GM21390 (cell line): ENCODE measurements around the gene MEIOB.
"Not testable (repeated sequence)": the region's sequence is repeated elsewhere in the genome, so short reads cannot be mapped to it uniquely, and the experiment has no call there.

Experiments
- ATAC-seq: cut with Tn5 transposase; IDR thresholded peaks from one replicate; pipeline ENCODE4 v1.9.1; 2021; ENCODE audit not compliant: unreplicated experiment

The MEIOB gene

DNA sequence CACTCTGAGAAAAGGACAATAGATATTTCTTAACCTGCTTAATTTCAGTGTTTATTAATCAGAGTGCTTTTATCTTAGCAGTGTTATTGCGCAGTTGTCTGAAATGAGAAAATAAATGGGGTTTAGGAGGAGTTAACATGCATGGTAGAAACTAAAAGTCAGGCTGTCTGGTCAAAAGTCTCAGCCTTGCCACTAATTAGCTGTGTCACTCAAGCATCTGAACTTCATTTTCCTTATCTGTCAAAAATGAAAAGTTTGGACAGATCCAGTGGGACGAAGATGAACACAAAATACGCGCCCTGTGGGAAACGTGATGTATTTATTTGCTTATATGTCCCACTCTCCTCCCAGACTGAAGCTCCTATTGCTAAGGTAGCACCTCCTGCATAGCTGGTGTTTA lies 6.3 kb upstream of the MEIOB start:
- ATAC-seq: no peak

DNA sequence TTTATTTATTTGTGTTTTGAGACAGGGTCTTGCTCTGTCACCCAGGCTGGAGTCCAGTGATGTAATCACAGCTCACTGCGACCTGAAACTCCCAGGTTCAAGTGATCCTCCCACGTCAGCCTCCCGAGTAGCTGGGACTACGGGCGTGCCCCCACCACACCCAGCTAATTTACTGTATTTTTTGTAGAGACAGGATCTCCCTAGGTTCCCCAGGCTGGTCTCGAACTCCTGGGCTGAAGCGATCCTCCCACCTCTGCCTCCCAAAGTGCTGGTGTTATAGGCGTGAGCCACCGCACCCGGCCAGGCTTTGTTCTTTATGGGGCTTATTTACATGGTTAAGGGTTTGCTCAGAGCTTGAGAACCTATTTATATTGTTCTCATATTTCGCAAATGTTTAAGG lies 5.8 kb upstream of the MEIOB start:
- ATAC-seq: no peak

DNA sequence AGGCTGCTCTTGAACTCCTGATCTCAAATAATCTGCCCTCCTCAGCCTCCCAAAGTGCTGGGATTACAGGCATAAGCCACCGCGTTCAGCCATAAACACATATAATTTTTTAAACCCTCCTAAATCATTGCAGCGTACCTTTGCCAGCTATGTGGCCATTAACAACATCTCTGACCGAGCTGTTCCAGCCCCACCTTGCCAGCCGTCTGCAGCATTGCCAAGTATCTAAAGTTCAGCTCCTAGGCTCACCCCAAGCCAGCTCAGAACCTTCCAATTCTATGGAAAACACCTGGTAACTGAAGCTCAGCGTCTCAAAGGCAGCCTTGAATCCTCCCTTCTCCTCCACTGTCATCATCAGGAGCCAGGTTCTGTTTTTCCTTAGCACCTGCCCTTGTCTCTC lies 5.1 kb upstream of the MEIOB start:
- ATAC-seq: no peak

DNA sequence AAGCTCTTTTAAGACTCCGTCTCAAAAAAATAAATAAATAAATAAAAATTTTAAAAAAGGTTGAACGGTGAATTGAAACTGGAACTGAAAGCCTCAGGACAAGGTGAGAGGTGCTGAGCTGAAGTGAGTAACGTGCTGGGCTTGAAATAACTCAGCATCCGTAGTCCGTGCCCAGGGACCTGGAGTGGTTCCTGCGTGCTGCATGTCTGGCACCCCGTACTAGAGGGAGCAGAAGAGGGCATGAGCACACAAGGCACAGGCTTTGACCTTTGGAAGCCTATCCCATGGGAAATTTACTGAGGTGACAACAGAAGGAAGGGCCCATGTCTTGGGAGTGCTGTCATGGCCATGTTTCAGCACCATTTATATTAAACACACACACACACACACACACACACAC lies 4.5 kb upstream of the MEIOB start:
- ATAC-seq: no peak

DNA sequence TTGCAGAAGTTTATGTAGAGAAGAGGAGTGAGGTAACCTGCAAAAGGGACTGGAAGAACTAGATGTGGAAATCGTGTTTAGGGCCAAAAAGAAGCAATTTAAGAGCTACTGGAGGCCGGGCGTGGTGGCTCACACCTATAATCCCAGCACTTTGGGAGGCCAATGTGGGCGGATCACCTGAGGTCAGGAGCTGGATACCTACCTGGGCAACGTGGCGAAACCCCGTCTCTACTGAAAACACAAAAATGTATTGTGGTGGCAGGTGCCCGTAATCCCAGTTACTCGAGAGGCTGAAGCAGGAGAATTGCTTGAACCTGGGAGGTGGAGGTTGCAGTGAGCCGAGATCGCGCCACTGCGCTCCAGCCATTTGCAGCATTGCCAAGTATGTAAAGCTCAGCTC lies 4.1 kb upstream of the MEIOB start:
- ATAC-seq: not testable (repeated sequence)

DNA sequence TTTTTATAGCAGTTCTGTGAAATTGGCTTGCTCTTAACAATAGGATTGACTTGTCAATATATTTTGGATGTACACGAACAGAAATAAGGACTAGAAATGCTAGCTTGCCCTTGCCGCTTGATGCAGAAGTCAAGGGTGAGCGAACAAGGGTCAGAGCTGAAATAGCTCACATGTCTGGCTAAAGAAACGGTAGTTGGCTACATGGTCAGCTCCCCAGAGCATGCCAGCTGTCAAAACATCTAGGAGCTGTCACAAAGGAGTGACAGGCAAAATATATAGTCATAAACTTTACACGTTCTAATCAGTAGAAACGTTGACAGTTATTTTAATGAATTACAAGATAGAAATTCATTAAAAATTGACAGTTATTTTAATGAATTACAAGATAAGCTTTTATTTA lies 2.9 kb upstream of the MEIOB start:
- no peak for ATAC-seq

DNA sequence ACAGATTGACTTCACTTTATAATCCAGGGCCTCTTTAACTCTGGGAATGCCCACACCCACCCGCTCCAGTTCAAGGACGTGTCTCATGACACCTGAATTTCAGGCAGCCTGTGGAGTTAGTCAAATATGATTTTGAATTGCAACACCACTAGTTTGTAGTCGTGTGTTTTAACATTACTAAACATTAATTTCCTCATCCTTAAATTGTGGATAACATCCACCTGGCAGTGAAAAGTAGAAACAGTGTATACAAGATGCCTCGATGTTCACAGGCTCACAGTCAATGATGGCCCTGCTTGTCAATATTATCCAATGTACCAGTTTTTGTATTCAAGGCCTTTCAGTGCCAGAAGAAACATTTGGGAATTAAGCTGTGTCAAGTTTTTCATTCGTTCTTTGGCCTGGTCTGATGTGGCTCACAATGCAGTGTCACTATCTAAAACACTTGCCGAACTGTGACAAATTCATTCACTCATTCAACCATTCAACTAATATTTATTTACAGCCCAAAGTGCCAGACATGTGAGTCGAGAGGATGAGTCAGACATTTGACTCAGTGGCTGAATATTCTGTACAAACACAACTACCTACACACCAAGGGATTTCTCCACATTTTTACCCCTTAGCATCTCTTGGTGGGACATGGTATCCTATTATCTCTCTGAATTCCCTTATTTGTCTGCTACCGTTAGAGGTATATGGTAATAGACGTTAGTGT lies 1.4 kb downstream of the MEIOB start:
- no peak for ATAC-seq

DNA sequence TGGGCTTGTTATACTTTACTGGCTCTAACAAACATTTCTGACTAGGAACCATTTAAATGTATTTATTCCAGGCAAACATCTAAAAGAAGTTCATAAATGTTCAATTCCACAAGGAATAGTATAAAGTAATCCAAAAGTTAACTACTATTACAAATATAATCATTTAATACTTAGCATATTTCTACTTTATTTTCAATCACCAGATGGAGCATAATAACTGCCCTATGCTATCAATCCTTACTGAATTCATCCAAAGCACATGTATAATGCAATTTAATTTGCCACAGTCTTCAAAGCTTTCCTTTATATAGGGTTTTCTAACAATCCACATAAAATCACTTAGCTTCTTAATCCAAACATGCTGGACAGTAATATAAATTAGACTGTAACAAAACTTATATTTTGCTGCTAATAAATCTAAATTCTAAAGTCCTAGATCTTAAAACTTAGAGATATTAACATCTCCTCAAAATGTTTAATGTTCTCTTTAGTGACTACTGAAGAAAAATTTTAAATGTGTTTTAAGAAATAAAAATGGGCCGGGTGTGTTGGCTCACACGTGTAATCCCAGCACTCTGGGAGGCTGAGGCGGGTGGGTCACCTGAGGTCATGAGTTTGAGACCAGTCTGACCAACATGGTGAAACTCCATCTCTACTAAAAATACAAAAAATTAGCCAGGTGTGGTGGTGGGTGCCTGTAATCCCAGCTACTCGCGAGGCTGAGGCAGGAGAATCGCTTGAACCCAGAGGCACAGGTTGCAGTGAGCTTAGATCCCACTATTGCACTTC lies 5.9 kb downstream of the MEIOB start:
- ATAC-seq: no peak

DNA sequence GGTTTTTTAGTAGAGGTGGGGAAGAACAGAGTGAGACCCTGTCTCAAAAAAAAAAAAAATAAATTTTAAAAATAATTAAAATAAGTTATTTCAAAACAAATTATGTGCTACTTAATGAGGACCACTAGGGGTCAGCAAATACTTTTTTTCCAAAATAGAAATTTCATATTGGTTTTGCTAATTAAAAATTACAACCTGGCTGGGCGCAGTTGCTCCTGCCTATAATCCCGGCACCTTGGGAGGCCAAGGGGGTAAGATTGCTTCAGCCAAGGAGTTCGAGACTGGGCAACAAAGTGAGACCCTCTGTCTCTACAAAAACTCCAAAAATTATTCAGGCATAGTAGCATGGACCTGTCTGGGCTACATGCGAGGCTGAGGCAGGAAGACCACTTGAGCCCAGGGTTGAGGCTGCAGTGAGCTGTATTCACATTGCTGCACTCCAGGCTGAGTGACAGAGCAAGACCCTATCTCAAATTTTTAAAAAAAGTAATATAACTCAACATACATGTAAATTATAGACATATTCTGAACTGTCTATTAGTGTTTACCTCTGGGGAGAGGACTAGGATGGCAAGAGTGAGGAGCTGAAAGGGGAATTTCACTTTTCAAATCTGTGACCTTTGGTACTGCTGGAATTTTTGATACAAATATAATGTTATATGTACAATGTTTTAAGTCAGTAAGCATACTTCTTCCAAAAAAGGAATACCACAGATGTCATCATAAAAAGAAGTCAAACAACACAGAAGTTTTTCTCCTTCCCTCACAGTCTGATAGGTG lies 8.1 kb downstream of the MEIOB start:
- ATAC-seq: no peak

DNA sequence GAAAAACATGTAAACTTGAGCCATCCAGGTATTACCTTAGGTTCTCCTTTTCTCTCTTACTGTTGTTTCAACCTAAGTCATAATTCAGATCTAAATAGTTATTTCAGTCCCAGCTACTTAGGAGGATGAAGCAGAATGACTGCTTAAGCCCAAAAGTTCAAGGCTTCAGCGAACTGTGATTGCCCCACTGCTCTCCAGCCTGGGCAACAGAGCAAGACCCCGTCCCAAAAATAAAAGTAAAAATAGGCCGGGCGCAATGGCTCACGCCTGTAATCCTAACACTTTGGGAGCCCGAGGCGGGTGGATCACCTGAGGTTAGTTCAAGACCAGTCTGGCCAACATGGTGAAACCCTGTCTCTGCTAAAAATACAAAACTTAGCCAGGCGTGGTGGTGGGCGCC lies 9.6 kb downstream of the MEIOB start:
- ATAC-seq: no peak

DNA sequence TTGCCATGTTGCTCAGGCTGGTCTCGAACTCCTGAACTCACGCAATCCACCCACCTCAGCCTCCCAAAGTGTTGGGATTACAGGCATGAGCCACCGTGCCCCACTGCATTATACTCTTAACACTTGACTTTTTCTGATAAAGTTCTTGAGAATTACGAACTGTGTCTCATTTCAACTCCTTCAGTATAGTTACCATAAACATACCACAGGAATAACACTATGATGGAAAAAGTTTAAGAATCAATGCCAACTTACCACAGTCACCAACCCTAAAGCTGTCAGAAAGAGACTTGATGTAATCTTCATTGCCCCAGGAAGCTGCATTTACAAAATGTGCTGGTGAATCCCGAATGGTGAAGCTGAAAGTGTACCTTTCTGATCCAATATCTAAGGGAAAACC lies 10.2 kb downstream of the MEIOB start:
- no peak for ATAC-seq

DNA sequence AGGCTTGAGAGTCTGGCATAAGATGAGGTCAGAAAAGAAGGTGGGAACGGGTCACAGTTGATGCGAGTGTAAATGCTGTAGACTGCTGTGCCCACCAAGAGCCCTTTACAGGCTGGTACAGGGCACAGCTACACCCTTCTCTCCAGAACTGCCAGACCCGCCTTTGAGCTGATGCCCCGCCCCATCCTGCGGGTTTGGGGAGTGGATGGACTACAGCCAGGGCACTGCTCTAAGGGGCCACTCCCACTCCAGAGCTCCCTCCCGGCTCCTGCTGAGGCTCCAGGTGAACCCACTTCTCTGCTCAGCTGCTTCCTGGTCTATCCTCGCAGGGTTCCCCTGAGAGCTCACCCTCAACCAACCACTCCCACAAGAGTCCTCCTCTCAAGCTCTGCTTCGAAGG lies 12.3 kb downstream of the MEIOB start:
- no peak for ATAC-seq

DNA sequence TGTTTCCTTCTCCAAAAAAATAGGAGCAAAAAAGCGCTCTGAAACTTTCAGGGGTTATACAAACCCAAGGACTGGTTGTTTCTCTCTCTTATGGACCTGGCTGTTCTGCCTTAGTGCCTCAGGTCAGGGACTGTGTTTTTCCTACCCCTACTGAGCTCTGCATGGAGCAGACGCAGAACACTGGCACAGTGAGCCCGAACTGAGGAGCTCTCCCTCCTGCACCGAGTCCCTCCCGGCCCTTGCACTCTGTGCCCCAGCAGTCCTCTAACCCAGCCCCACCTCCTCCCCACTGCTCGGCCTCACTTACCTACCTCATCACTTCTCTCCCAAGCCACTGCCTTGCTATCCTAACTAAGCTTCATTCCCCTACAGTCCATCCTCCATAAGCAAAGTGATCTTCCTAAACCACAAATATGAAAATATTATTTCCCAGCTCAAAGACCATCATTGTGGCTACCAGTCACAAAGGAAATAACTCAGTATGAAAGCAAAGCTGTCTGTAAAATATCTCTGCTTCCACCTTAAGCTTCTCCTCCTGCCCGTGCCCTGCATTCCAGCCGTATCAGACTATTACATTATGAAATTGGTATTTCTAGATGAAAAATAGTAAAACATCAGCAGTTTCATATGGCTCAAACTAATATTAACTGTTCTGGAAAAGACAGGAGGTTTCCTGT lies 13.6 kb downstream of the MEIOB start:
- no peak for ATAC-seq

DNA sequence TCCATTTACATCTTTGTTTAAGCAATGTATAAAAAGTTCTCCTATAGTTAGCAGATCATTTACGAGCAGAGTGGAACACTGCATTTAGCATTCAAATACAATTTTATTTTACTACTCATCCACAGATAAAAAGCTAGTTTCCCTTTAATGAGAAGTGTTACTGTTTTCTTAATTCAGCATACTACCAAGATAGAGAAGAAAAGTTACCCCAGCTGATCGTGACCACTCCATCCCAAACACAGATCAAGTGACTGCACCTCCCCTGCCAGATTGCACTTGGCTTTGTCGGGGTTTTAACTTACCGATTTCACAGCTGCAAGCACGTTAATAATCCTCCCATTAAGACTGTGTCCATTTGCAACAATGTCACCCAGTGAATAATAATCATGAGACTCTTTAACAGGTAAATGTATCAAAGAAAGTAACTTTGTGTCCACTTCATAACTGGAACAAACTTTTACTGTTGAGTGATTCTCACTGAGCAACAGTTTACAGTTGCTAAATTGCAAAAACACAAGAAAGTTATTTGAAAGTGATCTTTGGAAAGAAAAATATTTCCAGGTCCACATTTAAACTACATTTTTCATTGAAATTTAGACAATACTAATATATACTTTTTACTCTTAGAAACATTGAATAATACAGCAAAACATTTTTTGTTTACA lies 14.4 kb downstream of the MEIOB start:
- no peak for ATAC-seq

DNA sequence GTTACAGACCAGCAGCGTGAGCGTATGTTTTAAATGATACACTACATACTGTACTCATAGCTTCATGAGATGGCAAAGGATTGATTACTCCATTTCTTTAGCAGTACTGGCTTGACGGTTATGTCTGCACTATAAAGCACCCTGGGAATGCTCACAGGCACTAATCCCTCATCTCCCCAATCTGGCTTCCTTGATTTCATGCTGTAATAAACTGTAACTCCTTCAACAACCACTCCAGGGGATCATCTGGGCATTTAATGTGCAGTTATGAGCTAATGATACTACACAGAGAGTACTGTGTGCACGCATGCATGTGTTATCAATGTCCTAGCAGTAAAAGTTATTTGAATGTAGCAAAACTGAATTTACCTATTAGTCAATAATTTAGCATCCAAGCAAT lies 20.2 kb downstream of the MEIOB start:
- ATAC-seq: no peak

DNA sequence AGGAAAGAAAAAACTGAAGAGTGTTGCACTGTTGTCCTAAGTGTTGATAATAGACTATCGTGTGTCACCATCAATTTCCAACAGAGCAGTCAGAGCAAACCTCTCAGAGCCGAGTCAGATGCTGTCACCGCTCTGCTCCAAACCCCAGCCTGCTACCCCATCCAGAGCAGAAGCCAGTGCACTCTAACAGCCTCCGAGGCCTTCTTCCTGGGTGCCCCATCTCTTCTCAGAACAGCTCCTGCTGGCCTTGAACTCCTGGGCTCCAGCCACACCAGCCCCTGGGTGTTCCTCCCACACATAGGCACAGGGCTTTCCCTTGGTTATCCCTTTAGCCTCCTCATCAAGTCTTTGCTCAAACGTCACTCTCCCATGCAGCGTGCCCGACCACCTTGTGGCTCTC lies 21.0 kb downstream of the MEIOB start:
- no peak for ATAC-seq

DNA sequence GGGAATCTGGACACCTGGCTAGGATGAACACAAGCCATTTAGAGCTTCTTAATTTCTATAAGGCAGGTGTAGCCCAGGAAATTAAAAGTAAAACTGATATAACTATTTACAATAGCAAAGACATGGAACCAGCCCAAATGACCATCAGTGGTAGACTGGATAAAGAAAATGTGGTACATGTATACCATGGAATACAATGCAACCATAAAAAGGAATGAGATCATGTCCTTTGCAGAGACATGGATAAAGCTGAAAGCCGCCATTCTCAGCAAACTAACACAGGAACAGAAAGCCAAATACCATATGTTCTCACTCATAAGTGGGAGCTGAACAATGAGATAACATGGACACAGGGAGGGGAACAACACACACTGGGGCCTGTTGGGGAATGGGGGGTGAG lies 25.5 kb downstream of the MEIOB start:
- no peak for ATAC-seq

DNA sequence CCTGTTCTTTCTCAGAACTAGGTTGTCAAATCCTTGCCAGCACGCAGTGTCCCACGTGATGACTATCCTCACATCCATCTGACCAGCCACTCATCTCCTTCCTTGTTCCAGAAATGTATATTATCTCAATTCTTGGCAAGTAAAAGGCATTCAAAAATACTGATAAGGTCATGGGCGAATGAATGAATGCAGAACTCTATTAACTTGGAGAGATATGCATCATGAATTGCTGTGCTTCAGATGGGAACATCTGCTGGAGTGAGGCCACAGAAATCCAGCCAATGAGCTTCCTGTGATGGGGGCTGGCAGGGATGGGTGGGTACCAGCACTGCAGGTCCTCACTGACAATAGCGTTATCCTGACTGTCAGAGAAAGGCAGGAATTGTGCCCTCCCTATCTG lies 26.0 kb downstream of the MEIOB start:
- no peak for ATAC-seq

DNA sequence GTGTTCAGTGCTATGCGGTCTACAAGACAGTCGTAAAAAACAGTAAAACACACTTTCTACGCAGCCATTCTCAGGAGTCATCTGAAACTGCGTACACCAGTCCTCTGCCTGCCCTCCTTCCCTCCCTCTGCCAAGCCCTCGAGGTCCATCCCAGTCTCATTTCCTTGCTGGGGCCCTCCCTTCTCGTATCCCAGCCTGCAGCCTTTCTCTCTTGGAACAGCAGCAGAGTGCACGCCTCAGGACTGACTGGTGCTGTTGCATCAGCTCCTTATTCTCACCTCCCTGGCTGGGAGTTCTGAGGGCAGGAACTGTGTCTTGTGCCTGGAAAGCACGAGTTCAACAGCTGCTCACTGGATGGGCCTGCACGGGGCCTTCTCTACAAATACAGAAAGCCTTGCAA lies 32.4 kb downstream of the MEIOB start:
- ATAC-seq: no peak

DNA sequence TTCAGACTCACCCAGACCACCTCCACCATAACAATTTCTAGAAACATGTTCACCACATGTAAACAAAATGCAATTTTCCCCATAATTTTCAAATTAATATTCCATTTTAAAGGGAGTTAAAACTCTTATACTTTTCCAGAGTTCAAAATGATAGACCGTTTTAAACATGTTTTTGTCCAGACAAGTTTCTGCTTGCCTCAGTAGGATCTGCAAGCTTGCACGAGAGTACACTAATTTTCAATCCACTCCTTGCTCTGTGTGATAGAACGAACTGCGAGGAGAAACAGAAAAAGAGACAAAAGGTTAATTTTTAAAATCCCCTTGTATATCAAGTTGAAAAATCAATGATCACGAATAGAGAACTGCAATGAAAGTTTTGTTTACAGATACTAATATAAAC lies 37.9 kb downstream of the MEIOB start:
- ATAC-seq: no peak
